Aorta (tissue), 5 donors: Measurements from ENCODE around the gene SCGB2A2. TPM values are rescaled to one million over a fixed set of nuclear protein-coding genes. Genes with fewer than 3 reads are reported as not detected.

Experiments used
- ATAC-seq: fragments of 200-7000 bp; cut with Tn5 transposase; one replicate; pipeline ENCODE4 v1.9.1; 2022; ENCODE audit warnings: moderate library complexity; ENCODE audit not compliant: low FRiP score
- DNase-seq, 2 donors: peaks; one replicate each; pipeline ENCODE4 v3.0.0-alpha.2; 2020
- H3K27ac ChIP-seq, 2 donors: one replicate each; pipeline ENCODE4 v1.5.1; 2013; ENCODE audit warnings: low read length in 2 of 2, mild to moderate bottlenecking in 2 of 2, moderate library complexity in 2 of 2, control low read depth in 1 of 2, inconsistent platforms in 1 of 2, low read depth in 1 of 2
- H3K27me3 ChIP-seq, 2 donors: one replicate each; pipeline ENCODE4 v1.6.1; 2013; ENCODE audit warnings: control low read depth in 1 of 2, low read length in 1 of 2, mild to moderate bottlenecking in 1 of 2, moderate library complexity in 1 of 2; ENCODE audit not compliant: insufficient read depth in 2 of 2, control insufficient read depth in 1 of 2
- H3K36me3 ChIP-seq, 2 donors: one replicate each; pipeline ENCODE4 v1.6.1; 2013; ENCODE audit warnings: control low read depth in 1 of 2, low read length in 1 of 2, mild to moderate bottlenecking in 1 of 2; ENCODE audit not compliant: insufficient read depth in 2 of 2, control insufficient read depth in 1 of 2
- H3K4me1 ChIP-seq, 2 donors: one replicate each; pipeline ENCODE4 v1.6.1; 2013; ENCODE audit warnings: low read length in 2 of 2, control low read depth in 1 of 2, mild to moderate bottlenecking in 1 of 2, moderate library complexity in 1 of 2; ENCODE audit not compliant: insufficient read depth in 2 of 2, control insufficient read depth in 1 of 2
- H3K4me3 ChIP-seq, 2 donors: one replicate each; pipeline ENCODE4 v1.5.1; 2013; ENCODE audit warnings: low read length in 2 of 2, control low read depth in 1 of 2, mild to moderate bottlenecking in 1 of 2
- H3K9me3 ChIP-seq: one replicate; pipeline ENCODE4 v1.6.1; 2013; ENCODE audit warnings: mild to moderate bottlenecking, low read length; ENCODE audit not compliant: control insufficient read depth
- WGBS, 2 donors: extraction: QIAGEN DNeasy Blood & Tissue Kit; methylation state at CpG; one replicate each; pipeline ENCODE4 v1.1.7; 2013; 5-methylcytosine and 5-hydroxymethylcytosine counted together
- intact Hi-C, 2 donors: fragments of 100-400 bp; cut with DNase I; formaldehyde crosslinking; loops; one replicate each; pipeline versions ENCODE4 v1.14.2 to v1.15.0; 2022
- polyA plus RNA-seq, 2 donors: library from polyadenylated mRNA; stranded (reverse); fragments of 200-250 nt; gene quantifications; one replicate each; pipeline ENCODE4 v1.2.3, GENCODE V29; 2013
- total RNA-seq, 2 donors: library from RNA; stranded (reverse); fragmentation: NEBNext Ultra II Directional; extraction: Animal tissue kit (Norgen Biotek cat#: 25700); gene quantifications; one replicate each; pipeline ENCODE4 v1.2.1, GENCODE V29; 2021
- donor health status: healthy with polysubstance abuse.
- donor health status: Bipolar disorder and iron deficiency.
- donor health status: DM: no; HTN: no; CAD: no.
- donor health status: DM: no; HTN: no; CAD: no.
- donor health status: DM: yes; HTN: yes; CAD: no.

Gene SCGB2A2
- total and polyA plus RNA-seq, 4 donors, result 0.38 TPM; not detected in 3

DNA sequence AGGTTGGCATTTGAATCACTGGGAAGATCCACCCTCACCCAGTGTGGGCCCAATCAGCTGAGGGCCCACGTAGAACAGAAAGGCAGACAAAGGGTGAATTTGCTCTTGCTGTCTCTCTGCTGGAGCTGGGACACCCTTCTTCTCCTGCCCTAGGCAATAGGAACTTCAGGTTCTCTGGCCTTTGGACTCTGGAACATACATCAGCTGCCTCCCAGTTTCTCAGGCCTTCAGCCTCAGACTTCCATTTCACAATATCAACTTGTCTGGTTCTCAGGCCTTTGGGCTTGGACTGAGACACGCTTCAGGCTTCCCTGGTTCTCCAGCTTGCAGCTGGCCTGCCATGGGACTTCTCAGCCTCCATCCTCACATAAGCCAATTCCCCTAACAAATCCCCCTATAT, 52.6 kb downstream of the SCGB2A2 start:
- whole genome bisulfite sequencing, 2 donors, result 83 to 86% methylated on average over 2 of the region's 2 CpGs
- no peak overlapping the region for H3K27ac ChIP-seq

More for the DNA sequence above, 52.6 kb downstream of the SCGB2A2 start:
- Histone ChIP-seq H3K27me3 (no peaks in the 10 kb centered on the region), H3K9me3 (no peaks in the 10 kb centered on the region), H3K4me1 (no peaks in the 10 kb centered on the region), H3K4me3 (no peak overlapping the region), H3K36me3 (no peaks in the 10 kb centered on the region)
- intact Hi-C loops, result no loop called here
- no peak for DNase-seq
- no peak for ATAC-seq

Other genes starting within 250 kb of the SCGB2A2 start
- 10 to 100 TPM; 17.8 to 19.8 TPM for gene INCENP, start 146.1 kb upstream of the SCGB2A2 start, total RNA-seq
- gene INCENP, start 146.1 kb upstream of the SCGB2A2 start, polyA plus RNA-seq, result 1 to 10 TPM; 3.5 to 7.2 TPM
- not detected for gene SCGB1D1, start 79.9 kb upstream of the SCGB2A2 start, total RNA-seq
- gene SCGB1D1, start 79.9 kb upstream of the SCGB2A2 start, polyA plus RNA-seq, result not detected
- not detected for gene SCGB2A1, start 61.5 kb upstream of the SCGB2A2 start, total RNA-seq
- gene SCGB2A1, start 61.5 kb upstream of the SCGB2A2 start, polyA plus RNA-seq, result not detected
- gene SCGB1D2, start 27.9 kb upstream of the SCGB2A2 start, total RNA-seq, result not detected
- not detected for gene SCGB1D2, start 27.9 kb upstream of the SCGB2A2 start, polyA plus RNA-seq
- not detected for gene SCGB1D4, start 28.9 kb downstream of the SCGB2A2 start, total RNA-seq
- not detected for gene SCGB1D4, start 28.9 kb downstream of the SCGB2A2 start, polyA plus RNA-seq
- gene ASRGL1, start 67.3 kb downstream of the SCGB2A2 start, total RNA-seq, result 10 to 100 TPM in 1 of 2 donors, 1 to 10 TPM in 1; 7.3 to 10.8 TPM
- gene ASRGL1, start 67.3 kb downstream of the SCGB2A2 start, polyA plus RNA-seq, result 1 to 10 TPM; 3.0 to 4.3 TPM
- not detected for gene SCGB1A1, start 148.9 kb downstream of the SCGB2A2 start, total RNA-seq
- 1 to 10 TPM in 1 of 2 donors, under 1 TPM in 1; 0.61 to 5.0 TPM for gene SCGB1A1, start 148.9 kb downstream of the SCGB2A2 start, polyA plus RNA-seq